Glutamatergic neuron (in vitro differentiated cells): ENCODE data around the gene PHEX. TPM values are rescaled to one million over a fixed set of nuclear protein-coding genes. Genes with fewer than 3 reads are reported as not detected.

ENCODE experiments used
- DNase-seq: peaks from one replicate; pipeline ENCODE4 v3.0.0; 2022
- H3K27ac Mint-ChIP-seq: one replicate; pipeline ENCODE4 v1.8.0; 2020; ENCODE audit warnings: mild to moderate bottlenecking, mixed read lengths, inconsistent platforms; ENCODE audit not compliant: unreplicated experiment
- H3K27me3 Mint-ChIP-seq: one replicate; pipeline ENCODE4 v1.8.0; 2020; ENCODE audit warnings: mild to moderate bottlenecking, moderate library complexity, mixed read lengths, inconsistent platforms; ENCODE audit not compliant: unreplicated experiment
- H3K36me3 Mint-ChIP-seq: one replicate; pipeline ENCODE4 v1.8.0; 2020; ENCODE audit warnings: mild to moderate bottlenecking, mixed read lengths, inconsistent platforms; ENCODE audit not compliant: unreplicated experiment
- H3K4me1 Mint-ChIP-seq: one replicate; pipeline ENCODE4 v1.8.0; 2020; ENCODE audit warnings: mild to moderate bottlenecking, low read depth, mixed read lengths, inconsistent platforms; ENCODE audit not compliant: unreplicated experiment
- H3K4me3 Mint-ChIP-seq: one replicate; pipeline ENCODE4 v1.8.0; 2020; ENCODE audit warnings: mild to moderate bottlenecking, mixed read lengths, inconsistent platforms; ENCODE audit not compliant: unreplicated experiment
- H3K9me3 Mint-ChIP-seq: one replicate; pipeline ENCODE4 v1.8.0; 2020; ENCODE audit warnings: mild to moderate bottlenecking, moderate library complexity, mixed read lengths, inconsistent platforms; ENCODE audit not compliant: unreplicated experiment
- total RNA-seq: library from RNA; stranded (reverse); fragmentation: NEBNext Ultra II Directional; extraction: Animal tissue kit (Norgen Biotek cat#: 25700); gene quantifications from one replicate; pipeline ENCODE4 v1.2.1, GENCODE V29; 2021; ENCODE audit not compliant: unreplicated experiment
- TF ChIP-seq, protein P1 (sequence below): fragments of 200-600 bp; sonication (generic); IDR thresholded peaks from one replicate; pipeline ENCODE4 v1.5.0; 2021; ENCODE audit not compliant: partially characterized antibody, unreplicated experiment

The PHEX gene
- total RNA-seq, 1 donor from 2014 or later: 0.17 TPM

DNA sequence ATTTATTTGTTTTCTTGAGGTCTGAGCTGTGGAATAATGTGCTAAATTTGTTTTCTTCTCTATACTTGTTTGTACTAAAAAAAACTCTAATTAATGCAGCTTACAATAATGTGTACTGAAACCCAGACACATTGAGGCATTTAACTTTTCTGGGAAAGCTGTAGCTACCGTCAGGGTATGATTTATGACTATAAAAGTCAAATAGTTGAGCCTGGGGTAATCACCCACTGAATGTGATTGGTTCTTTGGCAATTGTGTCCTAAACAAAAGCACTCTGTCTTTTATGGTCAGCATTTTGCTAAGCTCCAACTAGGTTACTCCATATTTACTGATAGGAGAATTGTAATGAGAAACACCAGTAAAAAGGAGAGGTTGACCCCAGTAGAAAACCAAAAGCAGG lies 174.7 kb downstream of the PHEX start:
- Mint-ChIP-seq H3K9me3 (no peaks in the 10 kb centered on the region), H3K4me1 (no peaks in the 10 kb centered on the region), H3K4me3 (no peak overlapping the region), H3K27ac (no peak overlapping the region), H3K36me3 (no peaks in the 10 kb centered on the region), H3K27me3 (no peaks in the 10 kb centered on the region)
- DNase-seq: no peak
- TF ChIP-seq, protein P1, sequence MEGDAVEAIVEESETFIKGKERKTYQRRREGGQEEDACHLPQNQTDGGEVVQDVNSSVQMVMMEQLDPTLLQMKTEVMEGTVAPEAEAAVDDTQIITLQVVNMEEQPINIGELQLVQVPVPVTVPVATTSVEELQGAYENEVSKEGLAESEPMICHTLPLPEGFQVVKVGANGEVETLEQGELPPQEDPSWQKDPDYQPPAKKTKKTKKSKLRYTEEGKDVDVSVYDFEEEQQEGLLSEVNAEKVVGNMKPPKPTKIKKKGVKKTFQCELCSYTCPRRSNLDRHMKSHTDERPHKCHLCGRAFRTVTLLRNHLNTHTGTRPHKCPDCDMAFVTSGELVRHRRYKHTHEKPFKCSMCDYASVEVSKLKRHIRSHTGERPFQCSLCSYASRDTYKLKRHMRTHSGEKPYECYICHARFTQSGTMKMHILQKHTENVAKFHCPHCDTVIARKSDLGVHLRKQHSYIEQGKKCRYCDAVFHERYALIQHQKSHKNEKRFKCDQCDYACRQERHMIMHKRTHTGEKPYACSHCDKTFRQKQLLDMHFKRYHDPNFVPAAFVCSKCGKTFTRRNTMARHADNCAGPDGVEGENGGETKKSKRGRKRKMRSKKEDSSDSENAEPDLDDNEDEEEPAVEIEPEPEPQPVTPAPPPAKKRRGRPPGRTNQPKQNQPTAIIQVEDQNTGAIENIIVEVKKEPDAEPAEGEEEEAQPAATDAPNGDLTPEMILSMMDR: no peak

DNA sequence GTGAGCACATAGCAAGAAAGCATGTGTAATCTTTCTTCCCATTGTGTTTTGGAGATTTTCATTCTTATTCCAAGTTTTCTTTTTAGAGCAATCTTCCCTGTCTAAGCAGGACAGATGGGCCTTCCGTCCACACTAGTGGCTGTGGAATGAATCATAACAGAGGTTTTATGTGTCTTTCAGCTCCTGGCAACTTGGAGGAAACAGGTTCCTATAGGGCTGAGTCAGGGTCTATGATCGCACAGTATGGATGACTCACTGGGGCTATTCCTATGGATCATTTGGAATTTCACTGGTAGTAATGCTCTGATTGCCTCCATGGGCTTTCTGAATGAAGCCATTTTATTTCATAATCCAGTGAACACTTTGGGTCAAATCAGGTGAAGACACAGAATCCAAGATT lies 188.8 kb downstream of the PHEX start:
- Mint-ChIP-seq H3K9me3 (no peaks in the 10 kb centered on the region), H3K36me3 (peaks cover 4% of the 10 kb centered on the region), H3K27ac (no peak overlapping the region), H3K27me3 (no peaks in the 10 kb centered on the region), H3K4me1 (no peaks in the 10 kb centered on the region), H3K4me3 (no peak overlapping the region)
- DNase-seq: no peak
- TF ChIP-seq, protein P1: no peak

DNA sequence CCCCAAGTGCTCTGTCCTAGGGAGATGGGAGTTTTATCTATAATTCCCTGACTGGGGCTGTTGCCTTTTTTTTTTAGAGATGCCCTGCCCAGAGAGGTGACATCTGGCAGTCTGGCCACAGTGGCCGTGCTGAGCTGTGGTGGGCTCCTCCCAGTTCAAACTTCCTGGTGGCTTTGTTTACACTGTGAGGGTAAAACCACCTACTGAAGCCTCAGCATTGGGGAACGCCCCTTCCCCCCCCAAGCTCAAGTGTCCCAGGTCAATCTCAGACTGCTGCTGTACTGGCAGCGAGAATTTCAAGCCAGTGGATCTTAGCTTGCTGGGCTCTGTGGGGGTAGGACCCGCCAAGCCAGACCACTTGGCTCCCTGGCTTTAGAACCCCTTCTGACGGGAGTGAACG lies 202.3 kb downstream of the PHEX start:
- H3K9me3 Mint-ChIP-seq: no peaks in the 10 kb centered on the region
- H3K36me3 Mint-ChIP-seq: no peaks in the 10 kb centered on the region
- TF ChIP-seq, protein P1: no peak
- H3K27me3 Mint-ChIP-seq: no peaks in the 10 kb centered on the region
- no peak for DNase-seq
- H3K4me1 Mint-ChIP-seq: no peaks in the 10 kb centered on the region
- H3K4me3 Mint-ChIP-seq: no peak overlapping the region
- H3K27ac Mint-ChIP-seq: no peak overlapping the region

- no peak overlapping the region for H3K4me3 Mint-ChIP-seq
- no peaks in the 10 kb centered on the region for H3K36me3 Mint-ChIP-seq
- H3K27me3 Mint-ChIP-seq: no peaks in the 10 kb centered on the region
- TF ChIP-seq, protein P1: no peak
- no peaks in the 10 kb centered on the region for H3K9me3 Mint-ChIP-seq
- no peak for DNase-seq
- H3K27ac Mint-ChIP-seq: no peak overlapping the region
- H3K4me1 Mint-ChIP-seq: no peaks in the 10 kb centered on the region
Observed at GRCh38 chrX:22237479-22237878, 205.4 kb downstream of the PHEX start.

- no peak overlapping the region for H3K4me3 Mint-ChIP-seq
- DNase-seq: no peak
- no peak overlapping the region for H3K27ac Mint-ChIP-seq
- H3K36me3 Mint-ChIP-seq: no peaks in the 10 kb centered on the region
- no peaks in the 10 kb centered on the region for H3K27me3 Mint-ChIP-seq
- no peaks in the 10 kb centered on the region for H3K4me1 Mint-ChIP-seq
- no peaks in the 10 kb centered on the region for H3K9me3 Mint-ChIP-seq
- TF ChIP-seq, protein P1: no peak
Observed at GRCh38 chrX:22246620-22247019, 214.5 kb downstream of the PHEX start.
